ENCODE data around the gene PXT1. TPM values are rescaled to one million over a fixed set of nuclear protein-coding genes. Genes with fewer than 3 reads are reported as not detected.
A peak's percentile ranks its signal among the peaks of the same experiment; 100 is the strongest.

Gene PXT1
- total RNA-seq, 3 donors from 2014 or later, result not detected

GRCh38 chr6:36386495-36387439 lies 55.9 kb downstream of the PXT1 start:
- no peaks in the 10 kb centered on the region for H3K36me3 ChIP-seq (ENCODE audit: low read depth)
- H3K4me1 ChIP-seq (ENCODE audit: low read depth), result no peaks in the 10 kb centered on the region
- peak overlapping the region; percentile 28 for H3K4me3 ChIP-seq
- peak; percentile 60 for ATAC-seq
- no peak for TF ChIP-seq CTCF (IDR thresholded peaks at IDR 0.05)
- intact Hi-C loops (cut with DNase I, micrococcal nuclease), result no loop called here
- peak; percentile 57 to 64 (median 63) for DNase-seq
- H3K9me3 ChIP-seq, result no peaks in the 10 kb centered on the region

- H3K4me3 ChIP-seq, result no peak overlapping the region
- H3K36me3 ChIP-seq (ENCODE audit: low read depth), result no peaks in the 10 kb centered on the region
- no peaks in the 10 kb centered on the region for H3K9me3 ChIP-seq
- H3K4me1 ChIP-seq (ENCODE audit: low read depth), result no peaks in the 10 kb centered on the region
- DNase-seq (no peak), ATAC-seq (no peak)
- intact Hi-C loops (cut with DNase I, micrococcal nuclease), result no loop called here
- no peak for TF ChIP-seq CTCF (IDR thresholded peaks at IDR 0.05)
These were observed 58.6 kb downstream of the PXT1 start for GRCh38 chr6:36384095-36384494.

GRCh38 chr6:36383606-36384005 lies 59.0 kb downstream of the PXT1 start:
- no peak for TF ChIP-seq CTCF (IDR thresholded peaks at IDR 0.05)
- Histone ChIP-seq H3K9me3 (no peaks in the 10 kb centered on the region), H3K36me3 (ENCODE audit: low read depth) (no peaks in the 10 kb centered on the region), H3K4me3 (no peak overlapping the region), H3K4me1 (ENCODE audit: low read depth) (no peaks in the 10 kb centered on the region)
- intact Hi-C loops (cut with DNase I, micrococcal nuclease), result no loop called here
- ATAC-seq (no peak), DNase-seq (no peak)

- intact Hi-C loops (cut with DNase I, micrococcal nuclease), result no loop called here
- no peak for DNase-seq
- H3K36me3 ChIP-seq (ENCODE audit: low read depth), result no peaks in the 10 kb centered on the region
These were observed 59.7 kb downstream of the PXT1 start for GRCh38 chr6:36382976-36383375.

More at GRCh38 chr6:36382976-36383375, 59.7 kb downstream of the PXT1 start:
- Histone ChIP-seq H3K4me1 (ENCODE audit: low read depth) (no peaks in the 10 kb centered on the region), H3K9me3 (no peaks in the 10 kb centered on the region), H3K4me3 (no peak overlapping the region)
- no peak for TF ChIP-seq CTCF (IDR thresholded peaks at IDR 0.05)
- ATAC-seq, result no peak
